MCF 10A (cell line): ENCODE results near the gene C19orf73. TPM values are rescaled to one million over a fixed set of nuclear protein-coding genes. Genes with fewer than 3 reads are reported as not detected.
A peak's percentile ranks its signal among the peaks of the same experiment; 100 is the strongest.

Experiments used
- BruUV-seq: library from RNA; stranded (reverse); fragments of 400-500 nt; replicated peaks from 2 replicates; lab custom pipeline; 2021; lab: Mats Ljungman, UMichigan
- CTCF ChIA-PET: fragments of 300-600 bp; sonication (Branson Sonifier 250); formaldehyde crosslinking; extraction: SDS; loops from one replicate; lab custom pipeline; 2021; ENCODE audit warnings: antibody characterized with exemption, inconsistent platforms; lab: Yijun Ruan, JAX
- POLR2A ChIA-PET: fragments of 300-600, 350-650 bp; sonication (Branson Sonifier 250); formaldehyde crosslinking; extraction: SDS; loops from one replicate; lab custom pipeline; 2020; ENCODE audit warnings: antibody characterized with exemption, inconsistent platforms; lab: Yijun Ruan, JAX
- DNase-seq: peaks from one replicate; pipeline ENCODE4 v3.0.0-alpha.2; 2018; ENCODE audit not compliant: unreplicated experiment
- H3K27ac Mint-ChIP-seq: one replicate; pipeline ENCODE4 v1.8.0; 2022; ENCODE audit warnings: mild to moderate bottlenecking, low read depth, mixed read lengths; ENCODE audit not compliant: unreplicated experiment
- H3K27me3 Mint-ChIP-seq: one replicate; pipeline ENCODE4 v1.8.0; 2022; ENCODE audit warnings: mixed read lengths; ENCODE audit not compliant: insufficient read depth, unreplicated experiment
- H3K36me3 Mint-ChIP-seq: one replicate; pipeline ENCODE4 v1.8.0; 2022; ENCODE audit warnings: mild to moderate bottlenecking, moderate library complexity, mixed read lengths; ENCODE audit not compliant: insufficient read depth, unreplicated experiment
- H3K4me1 Mint-ChIP-seq: one replicate; pipeline ENCODE4 v1.8.0; 2022; ENCODE audit warnings: mixed read lengths; ENCODE audit not compliant: insufficient read depth, unreplicated experiment
- H3K4me3 Mint-ChIP-seq: one replicate; pipeline ENCODE4 v1.8.0; 2022; ENCODE audit warnings: mild to moderate bottlenecking, moderate library complexity, mixed read lengths; ENCODE audit not compliant: unreplicated experiment
- H3K9me3 Mint-ChIP-seq: one replicate; pipeline ENCODE4 v1.8.0; 2022; ENCODE audit warnings: mixed read lengths; ENCODE audit not compliant: unreplicated experiment
- CTCF ChIP-seq: fragments of 200-600 bp; IDR thresholded peaks from one replicate; pipeline ENCODE4 v1.8.0; 2022; ENCODE audit warnings: antibody characterized with exemption, mild to moderate bottlenecking; ENCODE audit not compliant: unreplicated experiment
- intact Hi-C: fragments of 100-400 bp; cut with micrococcal nuclease; formaldehyde crosslinking; loops from 2 replicates; pipeline ENCODE4 v1.14.1; 2022
- total RNA-seq: library from RNA; stranded (reverse); gene quantifications from 2 replicates; pipeline ENCODE4 v1.2.3, GENCODE V29; 2022

The C19orf73 gene
- total RNA-seq, 1 experiment from 2014 or later: 3.2 TPM

- CTCF ChIA-PET: interaction anchor here (1.6 to 3.9 kb wide), 3 partner anchors 13 to 112 kb away, joined by 3 to 28 read pairs (median 3); no protein-coding TSS in a partner anchor
- H3K9me3 Mint-ChIP-seq: no peaks in the 10 kb centered on the region
- no peak for TF ChIP-seq CTCF
- peak within 1 kb of the TSS; percentile 95 for H3K27ac Mint-ChIP-seq
- peaks cover 32% of the 10 kb centered on the region for H3K36me3 Mint-ChIP-seq
- no peaks in the 10 kb centered on the region for H3K27me3 Mint-ChIP-seq
- peak within 1 kb of the TSS; percentile 97 for H3K4me3 Mint-ChIP-seq
- POLR2A ChIA-PET: interaction anchor here (1.5 to 2.4 kb wide), 3 partner anchors 13 to 30 kb away, joined by 3 to 8 read pairs (median 8); partner anchors contain the start of gene LIN7B
- BruUV-seq: no TSS peak
- DNase-seq: peak; percentile 99
- H3K4me1 Mint-ChIP-seq: peaks cover 17% of the 10 kb centered on the region
- intact Hi-C loops: no loop called here
Observed at GRCh38 chr19:49085020-49085867, 33.7 kb downstream of the C19orf73 start, which contains the start of gene SNRNP70. Gene SNRNP70, plus strand, starts transcription at chr19:49085451. Its CDS starts 964 bp downstream, at chr19:49086415.

GRCh38 chr19:49084206-49085019, 34.5 kb downstream of the C19orf73 start:
- Mint-ChIP-seq H3K27me3 (no peaks in the 10 kb centered on the region), H3K27ac (peak overlapping the region; percentile 95), H3K9me3 (no peaks in the 10 kb centered on the region), H3K4me1 (peaks cover 17% of the 10 kb centered on the region), H3K4me3 (peak overlapping the region; percentile 97), H3K36me3 (peaks cover 24% of the 10 kb centered on the region)
- ChIA-PET POLR2A (interaction anchor here (0.7 to 1.0 kb wide), 3 partner anchors 11 to 465 kb away, joined by 3 to 4 read pairs (median 3); partner anchors contain the start of gene SPHK2), CTCF (interaction anchor here (1.4 to 2.0 kb wide), 2 partner anchors 10 to 13 kb away, joined by 4 to 8 read pairs; no protein-coding TSS in a partner anchor)
- no peak for TF ChIP-seq CTCF
- intact Hi-C loops: no loop called here
- DNase-seq: no peak
- BruUV-seq: no TSS peak

- no peak overlapping the region for H3K4me3 Mint-ChIP-seq
- H3K27ac Mint-ChIP-seq: no peak overlapping the region
- H3K36me3 Mint-ChIP-seq: peaks cover 7% of the 10 kb centered on the region
- TF ChIP-seq CTCF: no peak
- H3K4me1 Mint-ChIP-seq: peaks cover 10% of the 10 kb centered on the region
- intact Hi-C loops: no loop called here
- no peaks in the 10 kb centered on the region for H3K9me3 Mint-ChIP-seq
- ChIA-PET CTCF (interaction anchor here (0.6 to 1.1 kb wide), 3 partner anchors 17 to 145 kb away, joined by 3 to 5 read pairs (median 3); no protein-coding TSS in a partner anchor), POLR2A (interaction anchor here (1.4 kb wide), 1 partner anchor 10 kb away, joined by 3 read pairs; no protein-coding TSS in a partner anchor)
- BruUV-seq: no TSS peak
- DNase-seq: no peak
- H3K27me3 Mint-ChIP-seq: no peaks in the 10 kb centered on the region
Observed at GRCh38 chr19:49081273-49081672, 37.7 kb downstream of the C19orf73 start.
